Neuronal stem cell (in vitro differentiated cells): Measurements from ENCODE around the gene CCDC60.
A peak's percentile ranks its signal among the peaks of the same experiment; 100 is the strongest.

Source experiments
- DNase-seq: peaks from one replicate; pipeline ENCODE4 v3.0.0-alpha.2; 2013; ENCODE audit warnings: low spot score
- H2AFZ ChIP-seq: one replicate; pipeline ENCODE4 v1.6.1; 2013; ENCODE audit warnings: mild to moderate bottlenecking, low read length, inconsistent platforms
- H2AK5ac ChIP-seq: 2 replicates; pipeline ENCODE4 v1.6.1; 2013; ENCODE audit warnings: low read depth, mild to moderate bottlenecking, inconsistent platforms, low read length, moderate library complexity, mixed read lengths
- H2BK120ac ChIP-seq: 2 replicates; pipeline ENCODE4 v1.6.1; 2013; ENCODE audit warnings: low read depth, mild to moderate bottlenecking, inconsistent platforms, low read length, moderate library complexity, mixed read lengths
- H2BK12ac ChIP-seq: one replicate; pipeline ENCODE4 v1.6.1; 2013; ENCODE audit warnings: low read length, inconsistent platforms
- H2BK15ac ChIP-seq: 2 replicates; pipeline ENCODE4 v1.6.1; 2013; ENCODE audit warnings: mild to moderate bottlenecking, low read length, inconsistent platforms, mixed read lengths
- H2BK5ac ChIP-seq: one replicate; pipeline ENCODE4 v1.6.1; 2013; ENCODE audit warnings: inconsistent platforms, mild to moderate bottlenecking, low read length, moderate library complexity
- H3K14ac ChIP-seq: one replicate; pipeline ENCODE4 v1.6.1; 2013; ENCODE audit warnings: low read length, inconsistent platforms
- H3K18ac ChIP-seq: 2 replicates; pipeline ENCODE4 v1.6.1; 2013; ENCODE audit warnings: low read length, inconsistent platforms
- H3K23ac ChIP-seq: 2 replicates; pipeline ENCODE4 v1.6.1; 2013; ENCODE audit warnings: low read depth, mild to moderate bottlenecking, mixed read lengths, low read length, inconsistent platforms; ENCODE audit not compliant: poor library complexity
- H3K27ac ChIP-seq: replicated peaks from 3 replicates; pipeline ENCODE4 v1.5.1; 2013; ENCODE audit warnings: low read length, inconsistent platforms
- H3K27me3 ChIP-seq, 3 experiments: 2 replicates each; pipeline ENCODE4 v1.6.1; 2013; ENCODE audit warnings: low read length in 3 of 3, mild to moderate bottlenecking in 2 of 3, inconsistent platforms in 1 of 3, low read depth in 1 of 3, mixed read lengths in 1 of 3, moderate library complexity in 1 of 3; ENCODE audit not compliant: control insufficient read depth in 3 of 3, insufficient read depth in 3 of 3
- H3K36me3 ChIP-seq, 2 donors: replicated peaks in 1 of 2; 2 replicates each; pipeline ENCODE4 v1.6.1; 2013; ENCODE audit warnings: low read length in 2 of 2; ENCODE audit not compliant: control insufficient read depth in 2 of 2, insufficient read depth in 2 of 2
- H3K4ac ChIP-seq: 2 replicates; pipeline ENCODE4 v1.6.1; 2013; ENCODE audit warnings: inconsistent platforms, mild to moderate bottlenecking, low read length, moderate library complexity
- H3K4me1 ChIP-seq, 2 donors: 1 replicate in 1 of 2; 2 replicates in 1 of 2; pipeline ENCODE4 v1.6.1; 2013; ENCODE audit warnings: low read length in 2 of 2, low read depth in 1 of 2; ENCODE audit not compliant: control insufficient read depth in 2 of 2, insufficient read depth in 1 of 2
- H3K4me2 ChIP-seq: one replicate; pipeline ENCODE4 v1.6.1; 2013; ENCODE audit warnings: mild to moderate bottlenecking, low read length, inconsistent platforms; ENCODE audit not compliant: insufficient read depth, poor library complexity, severe bottlenecking
- H3K4me3 ChIP-seq, 2 donors: 2 replicates each; pipeline ENCODE4 v1.5.1; 2013; ENCODE audit warnings: low read length in 2 of 2, mild to moderate bottlenecking in 2 of 2, inconsistent platforms in 1 of 2, moderate library complexity in 1 of 2
- H3K79me1 ChIP-seq: one replicate; pipeline ENCODE4 v1.6.1; 2013; ENCODE audit warnings: low read depth, mild to moderate bottlenecking, inconsistent platforms, low read length, moderate library complexity
- H3K9ac ChIP-seq: one replicate; pipeline ENCODE4 v1.6.1; 2013; ENCODE audit warnings: mild to moderate bottlenecking, low read depth, low read length, inconsistent platforms; ENCODE audit not compliant: poor library complexity
- H3K9me3 ChIP-seq, 2 donors: replicated peaks in 1 of 2; 2 replicates each; pipeline versions ENCODE3 to v1.6.1; 2013; ENCODE audit warnings: low read length in 2 of 2, mild to moderate bottlenecking in 2 of 2, inconsistent platforms in 1 of 2, low read depth in 1 of 2, mixed read lengths in 1 of 2, moderate library complexity in 1 of 2; ENCODE audit not compliant: control insufficient read depth in 2 of 2, insufficient read depth in 1 of 2
- H4K8ac ChIP-seq: one replicate; pipeline ENCODE4 v1.6.1; 2013; ENCODE audit warnings: low read depth, mild to moderate bottlenecking, inconsistent platforms, low read length, moderate library complexity
- H4K91ac ChIP-seq: one replicate; pipeline ENCODE4 v1.6.1; 2013; ENCODE audit warnings: low read length, low read depth, mild to moderate bottlenecking, inconsistent platforms; ENCODE audit not compliant: poor library complexity
- WGBS, 2 donors: extraction: QIAGEN DNeasy Blood & Tissue Kit; methylation state at CpG; one replicate each; pipeline ENCODE4 v1.1.7; 2013; ENCODE audit warnings: missing lambda C conversion rate in 2 of 2, mixed read lengths in 1 of 2; ENCODE audit not compliant: insufficient read length in 2 of 2, insufficient replicate concordance in 1 of 2; ENCODE audit errors: extremely low coverage in 2 of 2; 5-methylcytosine and 5-hydroxymethylcytosine counted together

CCDC60 gene

GRCh38 chr12:119306593-119306992 lies 27.9 kb upstream of the CCDC60 start:
- H4K8ac ChIP-seq = no peak overlapping the region
- no peak overlapping the region for H3K23ac ChIP-seq
- no peak overlapping the region for H3K4me2 ChIP-seq
- no CpG with 5 or more reads among the region's 6 CpGs for WGBS, 2 donors
- H3K27ac ChIP-seq = no peak overlapping the region
- no peak overlapping the region for H2BK5ac ChIP-seq
- no peak overlapping the region for H2AFZ ChIP-seq
- H4K91ac ChIP-seq = no peak overlapping the region
- no peaks in the 10 kb centered on the region for H3K79me1 ChIP-seq
- H3K9ac ChIP-seq = no peak overlapping the region
- H3K36me3 ChIP-seq = no peaks in the 10 kb centered on the region
- DNase-seq = no peak
- no peak overlapping the region for H3K14ac ChIP-seq
- H2BK15ac ChIP-seq = no peak overlapping the region
- no peak overlapping the region for H3K18ac ChIP-seq
- no peak overlapping the region for H2BK120ac ChIP-seq
- no peak overlapping the region for H2AK5ac ChIP-seq
- H3K4me1 ChIP-seq = peaks cover 0 to 14% of the 10 kb centered on the region in 2 donors
- H3K27me3 ChIP-seq = no peaks in the 10 kb centered on the region
- no peak overlapping the region for H3K4ac ChIP-seq
- no peak overlapping the region for H3K4me3 ChIP-seq
- H2BK12ac ChIP-seq = no peak overlapping the region
- no peaks in the 10 kb centered on the region for H3K9me3 ChIP-seq

- Histone ChIP-seq H3K4ac (no peak overlapping the region), H4K91ac (no peak overlapping the region), H3K27me3 (no peaks in the 10 kb centered on the region), H2BK15ac (no peak overlapping the region), H3K18ac (no peak overlapping the region), H2BK12ac (no peak overlapping the region), H2AK5ac (no peak overlapping the region), H2BK5ac (no peak overlapping the region), H3K9ac (no peak overlapping the region), H3K79me1 (no peaks in the 10 kb centered on the region), H3K27ac (no peak overlapping the region), H2BK120ac (no peak overlapping the region), H4K8ac (no peak overlapping the region), H3K4me2 (no peak overlapping the region), H3K36me3 (no peaks in the 10 kb centered on the region), H3K9me3 (no peaks in the 10 kb centered on the region), H3K4me3 (no peak overlapping the region), H3K4me1 (peaks cover 0 to 12% of the 10 kb centered on the region in 2 donors), H3K23ac (no peak overlapping the region), H2AFZ (no peak overlapping the region), H3K14ac (no peak overlapping the region)
- WGBS, 2 donors = no CpG with 5 or more reads among the region's 2 CpGs
- no peak for DNase-seq
Observed at GRCh38 chr12:119307747-119308146, 26.8 kb upstream of the CCDC60 start.

GRCh38 chr12:119308708-119309456 lies 25.6 kb upstream of the CCDC60 start:
- Histone ChIP-seq H3K36me3 (no peaks in the 10 kb centered on the region), H3K14ac (no peak overlapping the region), H3K79me1 (no peaks in the 10 kb centered on the region), H3K18ac (peak overlapping the region; percentile 90), H3K9ac (no peak overlapping the region), H3K4ac (no peak overlapping the region), H3K9me3 (no peaks in the 10 kb centered on the region), H3K4me2 (no peak overlapping the region), H2AK5ac (no peak overlapping the region), H3K23ac (no peak overlapping the region), H2BK120ac (no peak overlapping the region), H2BK15ac (no peak overlapping the region), H4K8ac (no peak overlapping the region), H3K4me1 (peaks cover 0 to 6% of the 10 kb centered on the region in 2 donors), H2BK5ac (peak overlapping the region; percentile 4), H4K91ac (no peak overlapping the region), H3K4me3 (no peak overlapping the region), H2AFZ (peak overlapping the region; percentile 4), H3K27ac (peak overlapping the region; percentile 63), H2BK12ac (no peak overlapping the region), H3K27me3 (no peaks in the 10 kb centered on the region)
- peak; percentile 20 for DNase-seq
- no CpG with 5 or more reads among the region's 19 CpGs for WGBS, 2 donors

GRCh38 chr12:119311878-119312277 lies 22.7 kb upstream of the CCDC60 start:
- no peaks in the 10 kb centered on the region for H3K36me3 ChIP-seq
- no peak overlapping the region for H4K91ac ChIP-seq
- no peak overlapping the region for H2BK5ac ChIP-seq
- no peak for DNase-seq
- H2AK5ac ChIP-seq = no peak overlapping the region
- no peak overlapping the region for H2BK15ac ChIP-seq
- H3K9me3 ChIP-seq = peaks cover 0 to 4% of the 10 kb centered on the region in 2 donors
- no peak overlapping the region for H3K18ac ChIP-seq
- no peak overlapping the region for H3K4me2 ChIP-seq
- H3K9ac ChIP-seq = no peak overlapping the region
- H3K23ac ChIP-seq = no peak overlapping the region
- H3K4ac ChIP-seq = no peak overlapping the region
- H4K8ac ChIP-seq = no peak overlapping the region
- H3K14ac ChIP-seq = no peak overlapping the region
- H3K27me3 ChIP-seq = no peaks in the 10 kb centered on the region
- H3K4me1 ChIP-seq = peaks cover 0 to 6% of the 10 kb centered on the region in 2 donors
- no peak overlapping the region for H2BK120ac ChIP-seq
- no peaks in the 10 kb centered on the region for H3K79me1 ChIP-seq
- peak overlapping the region; percentile 47 for H2BK12ac ChIP-seq
- H2AFZ ChIP-seq = no peak overlapping the region
- H3K4me3 ChIP-seq = no peak overlapping the region
- WGBS, 2 donors = no CpG with 5 or more reads among the region's 4 CpGs
- no peak overlapping the region for H3K27ac ChIP-seq
